Stomach (tissue), 4 donors: ENCODE data around the gene ASMT.
"Not testable (repeated sequence)": the region's sequence is repeated elsewhere in the genome, so short reads cannot be mapped to it uniquely, and the experiment has no call there.

Experiments used
- EP300 ChIP-seq: sonication (generic); formaldehyde crosslinking; IDR thresholded peaks from one replicate; pipeline ENCODE4 v1.6.1; 2017; ENCODE audit warnings: antibody characterized with exemption
- POLR2A ChIP-seq, 4 donors: fragments of 450-650 bp; IDR thresholded peaks; one replicate each; pipeline ENCODE4 v1.6.1; 2016; ENCODE audit warnings: antibody characterized with exemption in 4 of 4, control low read depth in 2 of 4, mild to moderate bottlenecking in 1 of 4, moderate library complexity in 1 of 4
- POLR2AphosphoS5 ChIP-seq, 3 donors: sonication (generic); formaldehyde crosslinking; IDR thresholded peaks; one replicate each; pipeline ENCODE4 v1.6.1; 2016; ENCODE audit warnings: antibody characterized with exemption in 3 of 3
- TF ChIP-seq, protein P1 (sequence below), 7 experiments: fragments of 450-650 bp in 4 of 7; fragments of 200-600 bp in 3 of 7; sonication (generic) in 3 of 7; IDR thresholded peaks; one replicate each; pipeline ENCODE4 v1.5.1; 2016 to 2019; ENCODE audit warnings: antibody characterized with exemption in 7 of 7, control low read depth in 2 of 7, mild to moderate bottlenecking in 1 of 7

DNA sequence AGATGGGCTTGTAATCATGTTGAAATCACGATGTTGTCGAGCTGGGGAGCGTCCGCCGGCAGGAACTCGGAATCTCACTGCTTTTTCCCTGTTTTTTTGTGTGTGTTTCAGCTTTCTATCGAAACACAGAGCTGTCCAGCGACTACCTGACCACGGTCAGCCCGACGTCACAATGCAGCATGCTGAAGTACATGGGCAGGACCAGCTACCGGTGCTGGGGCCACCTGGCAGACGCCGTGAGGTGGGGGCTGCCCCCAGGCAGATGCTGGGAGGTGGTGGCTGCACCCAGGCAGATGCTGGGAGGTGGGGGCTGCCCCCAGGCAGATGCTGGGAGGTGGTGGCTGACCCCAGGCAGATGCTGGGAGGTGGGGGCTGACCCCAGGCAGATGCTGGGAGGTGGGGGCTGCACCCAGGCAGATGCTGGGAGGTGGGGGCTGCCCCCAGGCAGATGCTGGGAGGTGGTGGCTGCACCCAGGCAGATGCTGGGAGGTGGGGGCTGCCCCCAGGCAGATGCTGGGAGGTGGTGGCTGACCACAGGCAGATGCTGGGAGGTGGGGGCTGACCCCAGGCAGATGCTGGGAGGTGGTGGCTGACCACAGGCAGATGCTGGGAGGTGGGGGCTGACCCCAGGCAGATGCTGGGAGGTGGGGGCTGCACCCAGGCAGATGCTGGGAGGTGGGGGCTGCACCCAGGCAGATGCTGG is 9.4 kb downstream of the ASMT start:
- TF ChIP-seq, protein P1, sequence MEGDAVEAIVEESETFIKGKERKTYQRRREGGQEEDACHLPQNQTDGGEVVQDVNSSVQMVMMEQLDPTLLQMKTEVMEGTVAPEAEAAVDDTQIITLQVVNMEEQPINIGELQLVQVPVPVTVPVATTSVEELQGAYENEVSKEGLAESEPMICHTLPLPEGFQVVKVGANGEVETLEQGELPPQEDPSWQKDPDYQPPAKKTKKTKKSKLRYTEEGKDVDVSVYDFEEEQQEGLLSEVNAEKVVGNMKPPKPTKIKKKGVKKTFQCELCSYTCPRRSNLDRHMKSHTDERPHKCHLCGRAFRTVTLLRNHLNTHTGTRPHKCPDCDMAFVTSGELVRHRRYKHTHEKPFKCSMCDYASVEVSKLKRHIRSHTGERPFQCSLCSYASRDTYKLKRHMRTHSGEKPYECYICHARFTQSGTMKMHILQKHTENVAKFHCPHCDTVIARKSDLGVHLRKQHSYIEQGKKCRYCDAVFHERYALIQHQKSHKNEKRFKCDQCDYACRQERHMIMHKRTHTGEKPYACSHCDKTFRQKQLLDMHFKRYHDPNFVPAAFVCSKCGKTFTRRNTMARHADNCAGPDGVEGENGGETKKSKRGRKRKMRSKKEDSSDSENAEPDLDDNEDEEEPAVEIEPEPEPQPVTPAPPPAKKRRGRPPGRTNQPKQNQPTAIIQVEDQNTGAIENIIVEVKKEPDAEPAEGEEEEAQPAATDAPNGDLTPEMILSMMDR (IDR thresholded peaks at IDR 0.05) = not testable (repeated sequence)
- TF ChIP-seq EP300; POLR2A (IDR thresholded peaks at IDR 0.05); POLR2AphosphoS5 (IDR thresholded peaks at IDR 0.05): not testable (repeated sequence)
